Measurements from ENCODE around the gene PML.

Gene PML

DNA sequence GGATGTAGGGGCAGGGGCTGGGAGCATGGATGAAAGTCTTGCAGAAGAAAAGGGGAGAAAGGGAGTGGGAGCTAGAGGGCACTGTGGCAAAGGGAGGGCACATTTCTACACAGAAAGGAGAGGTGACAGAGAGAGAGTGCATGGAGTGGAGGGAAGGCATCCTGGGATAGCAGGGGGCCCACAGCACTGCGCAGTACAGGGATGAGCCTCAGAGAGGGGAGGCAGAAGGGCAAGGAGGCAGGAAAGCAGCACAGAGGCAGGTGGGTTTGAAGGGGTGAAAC, 7.8 kb upstream of the PML start:
- DNase-seq = no peak

DNA sequence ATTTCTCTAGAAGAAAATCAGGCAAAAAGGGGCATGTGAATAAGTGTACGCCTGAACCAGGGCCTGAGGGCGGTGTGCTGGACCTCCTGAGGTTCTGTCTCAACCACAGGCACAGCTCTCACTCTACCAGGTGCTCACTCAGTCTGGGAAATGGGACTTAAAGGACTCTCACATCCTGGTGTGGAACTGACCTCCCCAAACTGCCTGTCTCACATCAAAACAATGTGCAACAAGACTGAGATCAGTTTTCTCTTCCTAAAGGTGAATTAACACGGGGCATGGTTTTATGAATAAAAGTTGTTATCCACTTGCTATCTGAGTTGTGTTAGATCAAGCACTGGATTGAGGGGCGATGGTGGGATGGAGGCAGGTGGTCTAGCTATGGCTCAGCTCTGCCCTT, 7.3 kb upstream of the PML start:
- DNase-seq = no peak

DNA sequence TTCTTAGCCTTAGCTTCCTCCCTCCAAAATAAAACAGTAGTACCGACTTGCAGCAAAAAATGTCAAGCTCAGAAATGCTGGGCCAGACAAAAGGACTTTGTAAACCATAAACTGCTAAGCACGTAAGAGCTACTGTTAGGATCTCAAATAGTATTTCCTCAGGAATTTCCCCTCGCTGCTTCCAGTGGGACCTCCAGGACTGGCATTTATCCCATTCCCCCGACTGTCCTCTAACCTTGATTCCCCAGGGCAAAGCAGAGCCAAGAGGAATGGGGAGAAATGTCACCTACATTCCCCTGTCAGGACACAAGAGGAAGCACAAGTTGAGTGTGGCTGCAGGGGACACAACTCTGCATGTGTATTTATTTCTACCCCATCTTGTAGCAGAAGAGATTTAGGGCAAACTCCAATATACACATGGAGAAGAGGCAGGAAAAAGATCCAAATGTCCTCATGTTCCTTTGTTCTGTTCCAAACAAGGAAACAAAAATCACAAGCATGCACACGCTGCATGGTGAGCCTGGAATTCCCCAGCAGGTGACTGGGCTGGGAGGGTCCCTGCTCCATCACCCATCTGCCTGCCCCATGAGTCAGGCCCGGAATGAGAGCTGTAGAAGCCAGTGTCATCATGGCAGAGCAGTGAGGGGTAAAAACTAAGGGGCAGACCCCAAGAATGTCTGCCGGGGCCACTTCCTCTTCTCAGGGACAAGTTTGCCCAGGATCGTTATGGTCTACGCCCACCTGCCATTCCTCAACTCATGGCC, 6.7 kb upstream of the PML start:
- DNase-seq = no peak

DNA sequence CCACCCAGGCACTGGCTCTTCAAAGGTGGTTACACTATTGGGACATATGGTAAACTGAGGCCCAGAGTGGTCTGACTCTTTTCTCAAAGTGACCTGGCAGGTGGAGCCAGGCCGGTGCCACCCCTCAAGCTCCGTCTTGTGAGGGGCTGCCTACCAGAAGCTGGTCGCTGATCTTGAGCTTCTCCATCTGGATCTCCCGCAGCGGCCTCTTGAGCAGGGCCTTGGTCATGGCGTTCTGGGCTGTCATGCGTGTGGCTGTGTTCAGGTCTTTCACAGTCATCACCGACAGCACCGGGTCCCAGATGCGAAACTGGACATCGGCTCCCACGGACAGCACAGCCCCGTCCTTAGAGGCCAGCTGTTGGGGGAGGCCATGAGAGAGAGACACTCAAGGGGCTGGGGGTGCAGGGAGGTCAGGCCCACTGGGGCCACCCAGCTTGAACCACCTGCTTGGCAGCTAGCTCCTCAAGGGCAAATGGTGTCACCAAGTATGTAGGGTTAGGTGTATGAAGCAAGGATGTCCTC, 6.0 kb upstream of the PML start:
- no peak for DNase-seq

DNA sequence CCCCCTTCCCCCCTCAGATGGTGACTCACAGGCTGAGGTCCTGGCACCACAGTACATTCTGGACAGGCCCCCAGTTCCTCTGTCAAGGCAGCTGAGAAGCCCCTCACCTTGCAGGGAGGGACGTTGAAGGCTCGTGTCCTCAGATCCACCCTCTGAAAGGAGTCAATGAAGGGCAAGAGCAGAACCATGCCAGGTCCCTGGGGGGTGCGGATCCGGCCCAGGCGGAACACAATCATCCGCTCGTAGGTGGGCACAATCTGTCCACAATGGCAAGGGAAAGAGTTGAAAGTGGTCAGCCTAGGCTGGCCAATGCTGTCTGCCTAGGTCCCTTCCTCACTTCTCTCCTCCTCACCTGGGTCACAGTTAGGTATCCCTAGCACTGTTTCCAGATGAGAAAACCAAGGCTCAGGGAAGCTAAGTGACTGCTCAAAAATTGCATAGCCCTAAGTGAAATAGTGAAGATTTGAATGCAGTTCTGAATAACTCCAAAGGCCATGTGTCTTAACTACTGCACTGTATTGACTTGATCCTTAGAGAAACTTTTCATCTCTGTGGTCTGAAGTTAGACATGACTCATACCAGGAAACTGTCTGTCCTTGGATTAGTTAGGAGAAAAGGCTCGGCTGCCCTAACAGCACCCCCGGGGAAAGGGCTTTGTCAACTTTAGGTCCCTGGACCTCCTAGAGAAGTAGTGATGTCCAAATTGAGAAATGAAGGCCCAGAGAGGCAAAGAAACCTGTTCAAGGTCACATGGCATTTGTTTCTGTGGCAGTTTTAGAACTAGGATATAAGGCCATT, 5.3 kb upstream of the PML start:
- peak; percentile 83 for DNase-seq

DNA sequence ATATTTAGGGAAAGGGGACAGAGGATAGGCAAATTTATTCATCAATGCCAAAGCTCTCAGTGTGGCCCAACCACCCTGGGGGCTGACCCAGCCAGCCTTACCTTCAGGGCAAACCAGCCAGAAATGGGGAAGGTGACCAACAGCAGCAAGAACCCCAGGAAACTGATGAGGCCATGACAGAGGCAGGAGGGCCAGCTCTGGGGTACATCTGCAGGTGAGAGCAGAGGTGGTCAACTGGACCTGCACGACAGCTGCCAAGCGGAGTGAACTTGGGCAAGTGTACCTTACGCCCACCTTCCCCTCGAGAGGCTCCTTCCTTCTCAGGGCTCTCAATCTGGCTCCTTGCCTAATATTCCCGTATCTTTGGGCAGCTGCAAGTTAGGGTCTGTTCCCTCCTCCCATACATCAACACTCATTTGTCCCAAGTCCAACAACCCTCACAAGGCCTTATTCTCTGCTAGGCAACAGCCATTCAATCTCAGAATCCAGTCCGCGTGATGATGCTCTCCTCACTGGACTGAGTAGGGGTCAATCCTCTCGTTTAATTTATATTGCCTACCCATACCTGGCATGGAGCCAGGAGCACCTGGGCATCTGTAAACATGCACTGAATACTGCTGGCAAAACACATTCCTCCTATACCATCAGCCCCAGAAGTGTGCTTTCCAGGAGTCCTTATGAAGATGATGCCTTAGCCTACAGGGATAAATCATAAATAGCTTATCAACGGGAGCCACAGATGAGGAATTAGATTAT, 4.1 kb upstream of the PML start:
- DNase-seq = no peak

DNA sequence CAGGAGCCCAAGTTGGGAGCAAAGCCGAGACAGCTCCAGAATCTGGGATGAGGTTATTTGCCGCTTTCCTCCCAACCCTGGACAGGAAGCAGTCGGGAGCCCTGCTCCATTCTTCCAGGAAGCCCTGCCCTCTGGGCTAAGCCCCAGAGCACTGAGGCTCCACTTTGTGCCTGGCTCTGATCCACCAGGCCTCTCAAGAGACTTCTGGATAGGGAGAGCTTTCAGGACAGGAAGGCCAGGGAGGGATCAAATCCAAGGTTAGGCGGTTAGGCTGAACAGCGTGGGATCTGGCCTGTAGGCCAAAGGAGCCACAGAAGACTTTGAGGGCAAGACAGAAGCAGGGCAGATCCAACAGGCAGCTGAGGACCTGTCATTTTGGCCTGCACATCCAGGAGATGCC, 3.3 kb upstream of the PML start:
- DNase-seq = no peak

DNA sequence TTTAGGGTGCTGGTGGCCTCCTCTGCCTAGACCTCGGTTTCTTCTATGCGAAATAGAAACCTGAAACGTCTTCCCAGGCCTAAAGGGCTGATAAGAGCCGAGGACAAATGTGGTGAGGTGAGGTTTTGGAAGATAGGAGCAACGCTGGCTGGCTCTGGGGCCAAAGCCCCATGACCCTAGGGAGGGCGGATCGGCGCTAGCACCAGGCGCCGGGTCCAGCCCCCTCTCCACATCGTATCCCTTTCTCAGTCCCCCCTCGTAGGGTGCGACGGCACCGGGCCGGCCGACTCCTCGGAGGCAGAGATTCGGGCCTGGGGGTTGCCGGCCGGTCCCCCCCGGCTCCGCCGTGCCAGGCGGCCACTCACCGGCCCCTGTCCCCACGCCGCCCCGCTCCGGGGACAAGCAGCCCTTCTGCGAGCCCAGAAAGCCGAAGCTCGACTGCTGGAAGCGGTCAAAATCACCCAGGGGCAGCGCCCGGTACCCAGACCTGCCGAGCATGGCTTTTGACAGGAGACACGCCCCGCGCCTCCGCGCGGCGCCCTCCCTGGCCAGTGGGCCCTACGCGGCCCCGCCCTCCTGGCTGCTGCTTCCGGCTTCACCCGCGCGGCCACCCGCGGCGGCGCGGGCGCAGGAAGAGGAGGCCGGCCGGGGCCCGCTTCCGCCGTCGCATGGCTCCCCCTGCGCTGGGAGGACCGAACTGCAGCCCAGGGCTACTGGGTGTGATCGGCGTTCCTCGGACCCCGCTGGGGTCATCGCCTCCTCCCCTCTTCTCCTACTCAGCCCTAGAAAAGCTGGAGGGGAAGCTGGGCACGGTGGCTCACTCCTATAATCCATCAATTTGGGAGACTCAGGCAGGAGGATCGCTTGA, 2.6 kb upstream of the PML start, which contains the start of gene STOML1:
Gene STOML1 (minus strand): TSS at position 570 of the 868 bp plus-strand sequence. CDS start 72 bp downstream, at position 498.
- peak; percentile 94 for DNase-seq

DNA sequence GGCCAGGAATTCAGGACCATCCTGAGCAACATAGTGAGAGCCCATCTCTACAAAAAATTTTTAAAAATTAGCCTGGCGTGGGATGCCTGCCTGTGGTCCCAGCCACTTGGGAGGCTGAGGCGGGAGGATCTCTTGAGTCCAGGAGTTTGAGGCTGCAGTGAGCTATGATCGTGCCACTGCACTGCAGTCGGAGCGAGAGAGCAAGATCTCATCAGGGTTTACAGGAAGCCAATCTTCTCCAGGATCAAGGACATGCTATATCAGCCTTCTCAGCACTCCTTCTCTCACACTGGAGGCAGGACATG, 2.0 kb upstream of the PML start:
- DNase-seq = no peak

DNA sequence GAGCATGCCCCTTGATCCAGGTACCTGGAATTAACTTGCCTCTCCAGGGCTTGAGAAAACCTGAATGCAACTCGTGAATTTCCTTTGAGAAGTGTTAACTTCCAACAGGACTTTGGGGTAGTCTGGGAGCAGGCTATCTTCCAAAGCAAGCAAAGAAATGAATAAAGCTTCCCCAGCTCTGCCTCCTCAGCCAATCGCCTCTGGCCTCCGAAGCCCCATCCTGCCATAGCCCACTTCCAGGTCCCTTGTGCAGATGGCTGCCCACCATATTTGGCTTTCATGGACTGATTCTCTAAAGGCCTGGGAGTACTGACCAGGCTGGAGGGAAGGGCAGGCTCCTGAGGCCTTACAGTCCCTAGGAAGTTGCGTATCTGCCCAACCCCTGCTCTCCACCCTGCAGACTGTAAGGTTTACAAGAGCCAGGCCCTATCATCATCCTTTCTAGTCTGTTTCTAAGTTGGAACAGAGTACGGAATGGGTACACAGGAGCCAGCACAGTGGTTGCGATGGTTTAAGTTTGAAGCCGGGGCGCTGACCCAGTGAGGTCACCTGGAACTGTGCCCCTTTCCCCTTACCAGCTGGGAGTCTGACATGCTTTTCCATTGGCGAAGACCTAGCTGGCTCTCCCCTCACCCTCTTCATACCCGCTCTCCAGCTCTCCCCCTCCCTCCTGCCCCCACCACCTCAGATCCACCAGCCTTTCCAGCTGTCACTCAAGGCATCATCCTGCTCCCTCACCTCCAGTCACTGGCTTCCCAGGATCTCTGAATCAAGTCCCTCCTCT, 1.1 kb upstream of the PML start:
- no peak for DNase-seq

DNA sequence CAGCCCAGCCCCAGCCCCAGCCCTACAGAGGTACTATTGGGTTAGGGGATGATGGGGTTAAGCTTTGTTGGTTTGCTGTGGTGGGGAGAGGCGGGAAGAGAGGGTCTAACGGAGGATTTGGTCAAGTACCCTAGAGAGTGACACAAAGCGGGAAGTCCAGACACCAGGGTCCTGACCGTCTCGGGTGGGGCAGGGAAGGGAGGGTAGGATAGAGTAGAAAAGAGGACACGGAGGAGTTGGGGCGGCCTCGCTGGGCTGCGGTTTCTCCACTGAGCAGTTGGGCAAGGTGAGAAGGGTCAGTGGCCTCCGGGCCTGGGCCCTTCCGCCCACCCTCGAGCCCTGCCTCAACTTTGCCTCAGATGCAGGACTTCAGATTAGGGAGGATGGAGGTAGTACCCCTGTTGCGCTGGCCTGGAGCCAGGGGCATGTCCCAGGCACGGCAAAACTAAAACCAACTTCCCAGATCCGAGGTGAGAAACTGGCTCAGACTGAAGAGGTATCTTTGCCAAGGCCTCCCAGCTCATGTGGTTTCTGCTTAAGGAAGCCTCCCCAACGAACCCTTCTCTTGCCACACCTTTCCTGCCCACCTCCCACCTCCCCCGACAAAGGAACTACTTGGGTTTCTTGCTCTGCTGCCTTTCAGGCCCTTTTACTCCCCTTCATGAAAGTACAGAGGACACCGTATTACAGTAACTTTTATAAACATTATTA, 551 bp downstream of the PML start:
- DNase-seq = no peak

DNA sequence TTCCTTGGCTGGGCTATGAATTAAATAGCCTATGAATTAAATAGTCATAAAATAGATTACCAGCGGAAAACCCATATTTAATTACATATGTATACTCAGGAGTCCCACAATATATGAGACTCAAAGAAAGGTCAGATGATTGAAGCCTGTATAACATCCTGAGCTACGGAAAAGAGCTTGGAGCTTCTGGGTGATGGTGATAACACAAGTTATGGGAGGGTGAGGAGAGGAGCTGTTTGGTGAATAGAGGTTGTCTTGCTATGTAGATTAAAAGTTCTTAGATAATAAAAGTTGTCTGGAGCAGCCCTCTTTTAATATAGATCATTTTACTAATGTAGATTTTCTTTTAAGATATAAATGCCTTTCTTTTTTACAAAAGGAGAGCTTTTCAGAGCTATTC, 1.8 kb downstream of the PML start:
- no peak for DNase-seq

DNA sequence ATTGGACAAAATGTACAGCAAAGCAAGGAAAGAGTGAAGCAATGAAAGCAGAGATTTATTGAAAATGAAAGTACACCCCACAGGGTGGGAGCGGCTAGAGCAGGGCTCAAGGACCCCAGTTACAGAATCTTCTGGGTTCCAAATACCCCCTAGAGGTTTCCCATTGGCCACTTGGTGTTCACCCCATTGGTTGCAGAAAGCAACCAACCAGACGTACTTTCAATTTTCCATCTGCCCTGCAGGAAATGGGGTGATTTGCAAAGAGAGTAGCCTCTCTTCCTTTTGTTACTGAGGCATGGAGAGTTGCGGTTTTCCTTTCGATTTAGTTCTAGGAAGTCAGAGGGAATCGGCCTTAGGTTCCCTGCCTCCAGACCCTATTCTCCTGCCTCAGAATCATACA, 2.4 kb downstream of the PML start:
- no peak for DNase-seq

DNA sequence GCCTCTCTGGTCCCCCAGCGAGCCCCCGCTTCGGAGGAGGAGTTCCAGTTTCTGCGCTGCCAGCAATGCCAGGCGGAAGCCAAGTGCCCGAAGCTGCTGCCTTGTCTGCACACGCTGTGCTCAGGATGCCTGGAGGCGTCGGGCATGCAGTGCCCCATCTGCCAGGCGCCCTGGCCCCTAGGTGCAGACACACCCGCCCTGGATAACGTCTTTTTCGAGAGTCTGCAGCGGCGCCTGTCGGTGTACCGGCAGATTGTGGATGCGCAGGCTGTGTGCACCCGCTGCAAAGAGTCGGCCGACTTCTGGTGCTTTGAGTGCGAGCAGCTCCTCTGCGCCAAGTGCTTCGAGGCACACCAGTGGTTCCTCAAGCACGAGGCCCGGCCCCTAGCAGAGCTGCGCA, 3.5 kb downstream of the PML start:
- no peak for DNase-seq

DNA sequence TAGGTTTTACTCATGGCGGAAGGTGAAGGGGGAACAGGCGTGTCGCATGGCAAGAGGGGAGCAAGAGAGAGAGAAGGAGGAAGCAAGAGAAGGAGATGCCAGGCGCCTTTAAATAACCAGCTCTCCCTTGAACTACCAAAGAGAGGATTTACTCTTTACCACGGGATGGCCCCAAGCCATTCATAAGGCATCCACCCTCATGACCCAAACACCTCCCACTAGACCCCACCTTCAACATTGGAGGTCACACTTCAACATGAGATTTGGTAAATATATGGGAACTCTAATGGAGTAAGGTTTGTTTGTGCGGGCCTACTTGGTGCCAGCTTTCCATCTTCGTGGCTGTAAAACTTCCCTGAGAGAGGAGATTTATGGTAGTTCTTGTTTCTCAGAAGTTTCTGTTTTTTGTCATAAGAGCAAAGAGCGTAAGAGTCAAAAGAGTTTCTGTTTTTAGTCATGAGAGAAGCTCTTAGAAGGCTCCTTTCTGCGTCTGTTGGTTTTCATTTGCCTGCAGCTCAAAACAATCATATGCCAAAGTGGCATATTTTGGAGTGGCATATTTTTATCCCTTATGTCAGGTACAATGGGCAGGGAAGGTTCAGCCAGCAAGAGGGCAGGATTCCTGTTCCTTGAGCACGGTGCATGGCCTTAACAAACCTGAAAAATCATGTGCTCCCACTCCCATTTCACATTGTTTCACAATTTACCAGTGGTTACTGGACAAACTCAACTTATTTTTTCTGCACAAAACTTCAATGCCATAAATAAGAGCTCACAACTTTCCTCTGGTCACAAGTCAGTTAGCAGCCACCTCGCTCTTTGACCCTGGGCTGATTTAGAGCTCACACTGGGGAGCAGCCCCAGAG, 12.5 kb downstream of the PML start:
- no peak for DNase-seq

DNA sequence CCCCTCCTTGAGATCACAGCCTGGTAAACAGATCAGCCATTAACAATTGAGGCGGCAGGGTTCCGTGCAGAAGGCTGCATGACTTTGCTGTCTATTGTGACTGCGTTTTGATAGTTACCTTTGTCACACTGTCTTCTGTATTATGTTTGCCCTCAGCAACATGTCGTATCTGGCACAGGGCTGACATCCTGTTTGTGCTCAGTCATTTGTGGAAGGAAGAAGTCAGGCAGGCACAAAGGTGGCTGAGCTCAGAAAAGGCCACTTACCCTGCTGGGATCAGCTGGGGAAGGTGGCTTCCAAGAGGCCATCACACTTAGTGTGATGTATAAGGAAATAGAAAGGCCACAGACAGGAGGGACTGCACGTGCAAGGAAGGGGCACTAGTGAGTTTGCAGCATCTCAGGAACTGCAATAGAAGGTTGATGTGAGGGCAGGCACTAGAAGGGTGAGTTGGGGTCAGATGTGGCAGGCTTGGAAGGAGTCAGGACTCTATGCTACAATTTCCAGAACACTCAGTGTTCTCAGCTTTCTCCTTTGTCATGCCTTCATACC, 13.4 kb downstream of the PML start:
- no peak for DNase-seq

DNA sequence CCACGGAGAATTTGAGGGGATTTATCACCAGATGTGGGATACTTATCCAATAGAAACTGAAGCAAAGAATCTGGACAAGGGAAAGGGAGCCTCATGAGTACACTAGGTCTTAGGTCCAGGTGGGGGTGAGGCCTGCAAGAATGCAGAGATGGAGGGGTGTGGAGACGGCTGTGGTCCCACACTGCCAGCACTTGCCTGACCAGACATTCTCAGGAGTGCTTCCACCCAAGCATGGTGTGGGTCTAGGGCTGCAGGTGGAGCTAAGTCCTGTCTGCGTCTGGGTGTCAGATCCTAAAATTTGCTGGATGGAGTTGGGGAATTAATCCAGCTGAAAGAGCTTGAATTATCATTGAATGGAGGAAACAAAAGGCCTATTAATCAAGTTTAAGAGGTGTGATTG, 14.4 kb downstream of the PML start:
- no peak for DNase-seq

DNA sequence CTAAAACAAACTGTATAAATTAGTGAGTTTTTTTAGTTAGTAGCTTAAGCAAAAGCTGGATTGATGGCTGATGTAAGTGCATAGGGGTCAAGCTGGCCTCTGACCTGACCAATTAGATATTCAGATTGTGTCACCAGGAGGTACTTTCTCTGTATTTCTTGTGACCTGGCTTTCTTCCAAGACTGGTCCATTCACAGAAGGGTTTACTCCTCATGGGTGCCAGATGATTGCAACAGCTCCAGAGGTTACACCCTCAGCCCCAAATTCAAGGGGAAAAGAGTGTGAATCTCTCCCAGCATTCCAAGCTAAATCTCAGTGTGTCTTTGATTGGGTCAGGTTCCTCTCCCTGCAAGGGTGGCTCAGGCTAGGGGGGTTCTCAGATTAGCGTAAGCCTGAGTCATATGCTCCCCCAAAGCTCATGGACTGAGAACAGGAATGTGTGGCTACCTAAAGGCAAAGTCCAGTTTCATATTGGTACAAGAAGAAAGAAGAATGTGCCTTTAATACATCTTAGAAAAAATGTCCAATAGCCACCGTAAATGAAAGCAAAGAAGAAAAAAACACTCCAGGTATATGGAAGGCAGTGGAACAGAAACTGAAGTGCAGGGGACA, 16.5 kb downstream of the PML start:
- DNase-seq = peak; percentile 15

DNA sequence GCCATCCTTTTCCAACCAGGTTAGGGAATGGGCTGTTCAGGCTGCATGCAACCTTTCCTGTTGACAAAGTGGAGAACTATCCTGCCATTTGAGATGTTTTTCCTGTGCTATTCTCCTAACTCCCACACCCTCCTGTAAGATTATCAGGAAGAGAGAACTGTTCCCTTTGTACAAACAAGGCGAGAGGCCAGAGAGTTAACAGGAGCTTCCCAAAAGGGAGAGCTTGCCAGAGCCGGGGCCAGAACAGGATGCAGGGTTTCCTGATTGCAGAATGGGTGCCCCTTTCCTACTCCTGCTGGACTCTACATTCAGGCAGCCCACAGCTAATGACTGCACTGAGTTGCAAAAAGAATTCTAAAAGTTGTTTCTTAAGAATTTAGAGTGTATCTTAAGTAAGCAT, 17.1 kb downstream of the PML start:
- no peak for DNase-seq

All from fibroblast of skin of right quadriceps (primary cell).